Measurements from ENCODE around the gene PTRHD1. TPM values are rescaled to one million over a fixed set of nuclear protein-coding genes. Genes with fewer than 3 reads are reported as not detected.
A peak's percentile ranks its signal among the peaks of the same experiment; 100 is the strongest.

Gene PTRHD1
- total RNA-seq, 4 donors from 2014 or later: 4.7 to 226 (median 22.8) TPM

DNA sequence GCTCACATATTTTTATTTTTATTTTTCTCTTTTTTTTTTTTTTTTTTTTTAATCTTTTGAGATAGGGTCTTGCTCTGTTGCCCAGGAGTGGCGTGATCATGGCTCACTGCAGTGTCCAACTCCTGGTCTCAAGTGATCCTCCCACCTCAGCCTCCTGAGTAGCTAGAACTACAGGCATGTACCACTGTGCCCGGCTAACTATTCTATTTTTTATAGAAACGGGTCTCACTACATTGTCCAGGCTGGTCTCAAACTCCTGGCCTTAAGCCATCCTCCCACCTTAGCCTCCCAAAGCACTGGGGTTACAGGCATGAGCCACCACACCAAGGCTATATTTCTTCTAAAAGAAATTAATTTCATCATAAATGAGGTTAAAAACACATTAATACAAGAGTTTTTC lies 45.9 kb downstream of the PTRHD1 start:
- TF ChIP-seq, protein P1, sequence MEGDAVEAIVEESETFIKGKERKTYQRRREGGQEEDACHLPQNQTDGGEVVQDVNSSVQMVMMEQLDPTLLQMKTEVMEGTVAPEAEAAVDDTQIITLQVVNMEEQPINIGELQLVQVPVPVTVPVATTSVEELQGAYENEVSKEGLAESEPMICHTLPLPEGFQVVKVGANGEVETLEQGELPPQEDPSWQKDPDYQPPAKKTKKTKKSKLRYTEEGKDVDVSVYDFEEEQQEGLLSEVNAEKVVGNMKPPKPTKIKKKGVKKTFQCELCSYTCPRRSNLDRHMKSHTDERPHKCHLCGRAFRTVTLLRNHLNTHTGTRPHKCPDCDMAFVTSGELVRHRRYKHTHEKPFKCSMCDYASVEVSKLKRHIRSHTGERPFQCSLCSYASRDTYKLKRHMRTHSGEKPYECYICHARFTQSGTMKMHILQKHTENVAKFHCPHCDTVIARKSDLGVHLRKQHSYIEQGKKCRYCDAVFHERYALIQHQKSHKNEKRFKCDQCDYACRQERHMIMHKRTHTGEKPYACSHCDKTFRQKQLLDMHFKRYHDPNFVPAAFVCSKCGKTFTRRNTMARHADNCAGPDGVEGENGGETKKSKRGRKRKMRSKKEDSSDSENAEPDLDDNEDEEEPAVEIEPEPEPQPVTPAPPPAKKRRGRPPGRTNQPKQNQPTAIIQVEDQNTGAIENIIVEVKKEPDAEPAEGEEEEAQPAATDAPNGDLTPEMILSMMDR (IDR thresholded peaks at IDR 0.05): no peak

DNA sequence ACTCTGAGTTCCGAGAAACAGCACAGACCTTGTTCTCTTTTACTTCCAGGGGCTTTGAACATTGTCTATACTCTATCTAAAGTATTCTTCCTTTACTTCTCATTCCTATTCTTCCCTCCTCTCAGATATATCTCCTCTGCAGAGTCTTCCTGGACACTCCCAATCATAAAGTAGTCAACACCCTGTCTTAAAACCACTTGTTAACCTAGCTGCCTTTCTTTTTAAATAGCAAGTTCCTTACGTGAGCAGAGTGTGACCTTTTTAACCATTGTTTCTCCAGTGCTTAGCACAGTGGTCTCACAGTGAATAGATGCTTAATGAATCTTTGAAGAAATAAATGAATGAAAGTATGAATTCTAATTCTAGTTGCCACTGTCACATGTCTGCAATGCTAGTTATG lies 47.4 kb downstream of the PTRHD1 start:
- no peak for TF ChIP-seq POLR2A (IDR thresholded peaks at IDR 0.05)
- TF ChIP-seq, protein P1 (IDR thresholded peaks at IDR 0.05): no peak
- Histone ChIP-seq H3K27ac (no peak overlapping the region), H3K4me1 (peaks cover 0 to 7% of the 10 kb centered on the region in 2 donors), H3K9me3 (no peaks in the 10 kb centered on the region), H3K36me3 (no peaks in the 10 kb centered on the region), H3K4me3 (no peak overlapping the region), H3K27me3 (no peaks in the 10 kb centered on the region)
- intact Hi-C loops (cut with DNase I; ENCODE audit: low total_unique reads): no loop called here
- DNase-seq: no peak

More for the DNA sequence above, 45.9 kb downstream of the PTRHD1 start:
- Histone ChIP-seq H3K4me3 (no peak overlapping the region), H3K9me3 (no peaks in the 10 kb centered on the region), H3K4me1 (peaks cover 0 to 7% of the 10 kb centered on the region in 2 donors), H3K36me3 (no peaks in the 10 kb centered on the region), H3K27me3 (no peaks in the 10 kb centered on the region), H3K27ac (no peak overlapping the region)
- intact Hi-C loops (cut with DNase I; ENCODE audit: low total_unique reads): no loop called here
- DNase-seq: no peak

DNA sequence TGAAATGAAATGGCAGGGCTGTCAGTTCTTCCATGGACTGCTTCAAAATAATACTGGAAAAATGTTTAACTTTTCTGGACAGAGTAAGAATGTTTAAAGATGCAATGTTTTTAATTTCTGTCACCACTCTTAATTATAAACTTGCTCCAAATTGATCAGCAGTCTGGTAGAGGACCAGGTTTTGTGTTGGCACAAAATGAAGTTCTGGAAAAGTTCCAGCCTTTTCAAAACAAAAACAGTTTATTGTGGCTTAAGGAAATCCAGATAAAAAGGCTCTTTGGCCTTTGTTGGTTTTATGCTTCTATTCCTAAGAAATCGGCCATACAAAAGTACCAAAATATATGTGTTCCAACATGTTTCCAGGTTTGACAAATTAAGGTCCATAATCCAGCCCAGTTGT lies 48.8 kb downstream of the PTRHD1 start:
- Histone ChIP-seq H3K27ac (no peak overlapping the region), H3K4me3 (no peak overlapping the region), H3K27me3 (no peaks in the 10 kb centered on the region), H3K9me3 (no peaks in the 10 kb centered on the region), H3K4me1 (peaks cover 0 to 7% of the 10 kb centered on the region in 2 donors), H3K36me3 (no peaks in the 10 kb centered on the region)
- intact Hi-C loops (cut with DNase I; ENCODE audit: low total_unique reads): no loop called here
- DNase-seq: no peak
- no peak for TF ChIP-seq POLR2A (IDR thresholded peaks at IDR 0.05)
- TF ChIP-seq, protein P1 (IDR thresholded peaks at IDR 0.05): no peak

DNA sequence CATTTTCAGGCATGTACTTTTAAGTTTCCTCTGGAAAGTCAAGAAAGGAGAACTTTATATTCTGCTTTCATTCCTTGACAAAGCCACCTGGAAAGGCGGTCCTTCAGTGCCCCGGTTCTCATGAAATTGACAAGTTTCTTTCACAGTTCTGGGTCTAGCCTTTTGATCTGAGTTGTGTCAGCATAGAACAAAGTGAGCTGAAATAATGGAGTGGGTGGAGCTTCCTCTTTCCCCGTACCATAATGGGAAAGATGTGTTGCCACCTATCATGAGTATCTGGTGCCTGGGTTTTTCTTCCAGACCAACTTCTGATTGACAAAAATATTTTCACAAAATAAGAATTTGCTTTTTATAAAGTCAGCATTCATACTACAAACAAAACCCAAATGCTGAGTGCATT lies 49.3 kb downstream of the PTRHD1 start:
- no peak for DNase-seq
- no peaks in the 10 kb centered on the region for H3K27me3 ChIP-seq
- H3K4me1 ChIP-seq: peaks cover 0 to 7% of the 10 kb centered on the region in 2 donors
- H3K27ac ChIP-seq: no peak overlapping the region
- TF ChIP-seq, protein P1 (IDR thresholded peaks at IDR 0.05): no peak
- no peak for TF ChIP-seq POLR2A (IDR thresholded peaks at IDR 0.05)
- intact Hi-C loops (cut with DNase I; ENCODE audit: low total_unique reads): no loop called here
- no peaks in the 10 kb centered on the region for H3K9me3 ChIP-seq
- no peak overlapping the region for H3K4me3 ChIP-seq
- no peaks in the 10 kb centered on the region for H3K36me3 ChIP-seq

DNA sequence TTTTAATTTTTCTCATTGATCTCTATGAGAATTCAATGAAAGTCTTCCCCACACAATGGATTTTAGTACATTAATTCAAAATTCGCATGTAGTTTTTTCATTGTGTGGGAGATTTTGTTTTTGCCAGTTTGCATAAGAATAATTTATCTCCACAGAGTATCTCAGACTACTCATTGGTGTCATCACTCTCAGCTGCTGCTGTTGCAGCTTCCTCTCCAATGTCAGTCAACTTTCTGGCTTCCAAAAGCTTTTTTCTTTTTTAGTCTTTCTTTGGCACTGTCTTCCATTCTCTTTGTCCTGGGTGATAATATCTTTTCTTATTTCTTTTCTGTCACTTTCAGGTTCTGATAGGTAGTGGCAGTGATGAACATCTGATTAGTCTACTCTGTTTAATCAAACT lies 50.5 kb downstream of the PTRHD1 start:
- no peaks in the 10 kb centered on the region for H3K9me3 ChIP-seq
- peaks cover 0 to 7% of the 10 kb centered on the region in 2 donors for H3K4me1 ChIP-seq
- intact Hi-C loops (cut with DNase I; ENCODE audit: low total_unique reads): no loop called here
- H3K4me3 ChIP-seq: no peak overlapping the region
- H3K36me3 ChIP-seq: no peaks in the 10 kb centered on the region
- DNase-seq: no peak
- no peaks in the 10 kb centered on the region for H3K27me3 ChIP-seq
- H3K27ac ChIP-seq: peak overlapping the region in 1 of 2 donors; percentile 8
- TF ChIP-seq, protein P1 (IDR thresholded peaks at IDR 0.05): no peak
- TF ChIP-seq POLR2A (IDR thresholded peaks at IDR 0.05): no peak
